WTC11 (cell line): ENCODE data around the gene PRUNE2.

Source experiments
- CREM ChIP-seq: sonication (generic); formaldehyde crosslinking; IDR thresholded peaks from 2 replicates; pipeline ENCODE4 v1.8.1; 2022; ENCODE audit warnings: mild to moderate bottlenecking, missing genetic modification reagents, moderate library complexity
- CTCF ChIP-seq: fragments of 200-600 bp; IDR thresholded peaks from 2 replicates; pipeline ENCODE4 v1.8.0; 2022; ENCODE audit warnings: antibody characterized with exemption
- IRF2 ChIP-seq: sonication (generic); formaldehyde crosslinking; IDR thresholded peaks from 2 replicates; pipeline ENCODE4 v1.8.0; 2022; ENCODE audit warnings: low read depth, missing genetic modification reagents, borderline replicate concordance
- TEAD4 ChIP-seq: sonication (generic); formaldehyde crosslinking; IDR thresholded peaks from 2 replicates; pipeline ENCODE4 v1.8.0; 2022; ENCODE audit warnings: mild to moderate bottlenecking, missing genetic modification reagents

- no peak for TF ChIP-seq TEAD4 (CRISPR knock-in tag)
- TF ChIP-seq CTCF: no peak
- no peak for TF ChIP-seq IRF2
- no peak for TF ChIP-seq CREM
These were observed 286.7 kb downstream of the PRUNE2 start for GRCh38 chr9:76619197-76619596.
